ENCODE data around the gene RELB.
"Not testable (repeated sequence)": the region's sequence is repeated elsewhere in the genome, so short reads cannot be mapped to it uniquely, and the experiment has no call there.

Gene RELB

GRCh38 chr19:44986389-44986788 lies 14.9 kb upstream of the RELB start:
- DNase-seq (ENCODE audit: low read depth), result no peak

GRCh38 chr19:44987148-44987675 lies 14.1 kb upstream of the RELB start:
- DNase-seq (ENCODE audit: low read depth), result no peak

DNA sequence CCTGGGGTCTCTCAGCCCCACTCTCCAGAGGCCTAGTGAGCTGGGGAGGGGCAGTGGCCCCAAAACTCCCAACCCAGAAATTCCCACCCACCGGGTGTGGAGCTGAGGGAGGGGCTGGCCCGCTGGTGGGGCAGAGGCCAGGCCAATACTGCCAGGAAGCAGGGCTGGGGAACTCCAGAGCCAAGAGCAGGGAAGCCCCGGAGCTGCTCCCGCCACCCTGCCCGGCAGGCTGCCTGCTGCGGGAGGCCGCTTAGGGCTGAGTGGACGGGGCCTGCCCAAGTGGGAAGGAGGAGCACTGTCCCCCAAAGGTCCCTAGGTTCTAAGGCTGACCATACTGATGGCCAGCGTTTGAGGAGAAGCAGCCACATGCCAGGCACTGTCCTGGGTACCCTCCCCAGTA lies 13.0 kb upstream of the RELB start:
- no peak for DNase-seq (ENCODE audit: low read depth)

- peak; percentile 51 for DNase-seq (ENCODE audit: low read depth)
Observed at GRCh38 chr19:44988896-44989556, 12.2 kb upstream of the RELB start.

DNA sequence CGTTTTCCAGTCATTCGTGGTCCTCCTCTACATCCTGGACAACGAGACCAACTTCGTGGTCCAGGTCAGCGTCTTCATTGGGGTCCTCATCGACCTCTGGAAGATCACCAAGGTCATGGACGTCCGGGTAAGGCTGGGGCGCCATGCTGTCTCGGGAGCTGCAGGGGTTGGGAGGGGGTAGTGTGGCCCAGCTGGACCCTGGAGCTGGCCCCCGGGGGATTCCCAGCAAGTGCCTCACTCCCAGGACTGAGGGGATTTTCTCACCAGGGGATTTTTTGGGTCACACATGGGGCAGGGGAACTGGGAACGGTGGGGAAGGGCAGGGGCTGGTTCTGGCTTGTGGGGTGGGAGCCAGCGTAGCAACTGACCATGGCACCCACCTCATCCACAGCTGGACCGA lies 10.8 kb upstream of the RELB start:
- no peak for DNase-seq (ENCODE audit: low read depth)

GRCh38 chr19:44990966-44991365 lies 10.3 kb upstream of the RELB start:
- DNase-seq (ENCODE audit: low read depth), result no peak

GRCh38 chr19:44992336-44993163 lies 8.7 kb upstream of the RELB start:
- no peak for DNase-seq (ENCODE audit: low read depth)

GRCh38 chr19:44993526-44993925 lies 7.7 kb upstream of the RELB start:
- DNase-seq (ENCODE audit: low read depth), result no peak

DNA sequence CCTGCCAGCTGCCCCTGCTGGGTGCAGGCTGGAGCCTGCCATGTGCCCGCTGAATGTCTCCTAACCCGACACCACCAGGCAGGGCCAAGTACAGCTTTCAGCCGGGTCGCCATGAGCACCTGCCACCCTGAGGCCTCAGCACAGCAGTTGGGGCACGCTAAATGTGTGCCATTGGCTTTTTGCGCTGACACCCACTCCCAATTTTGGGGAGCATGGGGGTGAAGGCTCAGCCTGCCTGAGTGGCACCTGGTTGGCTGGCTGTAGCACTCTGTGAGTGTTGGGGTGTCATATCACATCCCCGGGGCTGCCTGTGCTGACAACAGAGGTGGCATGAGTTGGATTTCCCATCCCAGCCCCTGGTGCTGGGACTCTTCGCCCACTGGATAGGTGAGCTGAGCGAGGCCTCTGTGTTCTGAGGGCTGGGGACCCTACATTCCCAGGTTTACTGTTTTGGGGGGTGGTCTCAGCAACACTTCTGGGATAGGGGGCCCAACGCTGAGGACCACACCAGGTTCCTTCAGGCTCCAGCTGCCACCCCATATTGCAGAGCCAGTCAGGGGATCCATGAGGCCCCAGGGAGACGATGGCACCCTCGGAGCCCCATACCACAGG lies 7.2 kb upstream of the RELB start:
- DNase-seq (ENCODE audit: low read depth), result no peak

- DNase-seq (ENCODE audit: low read depth), result no peak
Observed at GRCh38 chr19:44998025-44998424, 3.2 kb upstream of the RELB start.

DNA sequence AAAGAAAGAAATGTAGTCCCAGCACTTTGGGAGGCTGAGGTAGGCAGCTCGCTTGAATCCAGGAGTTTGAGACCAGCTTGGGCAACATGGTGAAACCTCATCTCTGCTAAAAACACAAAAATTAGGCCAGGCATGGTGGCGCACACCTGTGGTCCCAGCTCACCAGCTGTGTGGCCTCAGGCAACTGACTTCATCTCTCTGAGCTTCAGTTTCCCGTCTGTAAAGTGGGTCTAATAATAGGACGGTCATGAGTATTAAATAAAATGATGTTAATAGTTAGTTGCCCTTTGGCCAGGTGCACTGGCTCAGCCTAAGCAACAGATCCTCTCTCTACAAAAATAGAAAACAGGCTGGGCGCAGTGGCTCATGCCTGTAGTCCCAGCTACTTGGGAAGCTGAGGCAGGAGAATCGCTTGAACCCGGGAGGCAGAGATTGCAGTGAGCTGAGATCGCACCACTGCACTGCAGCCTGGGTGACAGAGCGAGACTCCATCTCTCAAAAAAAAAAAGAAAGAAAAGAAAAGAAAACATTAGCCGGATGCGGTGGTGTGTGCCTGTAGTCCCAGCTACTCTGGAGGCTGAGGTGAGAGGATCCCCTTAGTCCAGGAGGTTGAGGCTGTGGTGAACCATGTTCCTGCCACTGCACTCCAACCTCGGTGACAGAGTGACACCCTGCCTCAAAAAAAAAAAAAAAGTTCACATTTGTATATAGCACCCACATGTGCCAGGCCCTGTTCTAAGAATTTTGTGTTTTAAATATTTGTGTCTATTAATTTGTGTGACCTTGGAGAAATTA lies 1.9 kb upstream of the RELB start:
- DNase-seq (ENCODE audit: low read depth), result not testable (repeated sequence)

- DNase-seq (ENCODE audit: low read depth), result not testable (repeated sequence)
Observed at GRCh38 chr19:45000665-45001064, 599 bp upstream of the RELB start.

DNA sequence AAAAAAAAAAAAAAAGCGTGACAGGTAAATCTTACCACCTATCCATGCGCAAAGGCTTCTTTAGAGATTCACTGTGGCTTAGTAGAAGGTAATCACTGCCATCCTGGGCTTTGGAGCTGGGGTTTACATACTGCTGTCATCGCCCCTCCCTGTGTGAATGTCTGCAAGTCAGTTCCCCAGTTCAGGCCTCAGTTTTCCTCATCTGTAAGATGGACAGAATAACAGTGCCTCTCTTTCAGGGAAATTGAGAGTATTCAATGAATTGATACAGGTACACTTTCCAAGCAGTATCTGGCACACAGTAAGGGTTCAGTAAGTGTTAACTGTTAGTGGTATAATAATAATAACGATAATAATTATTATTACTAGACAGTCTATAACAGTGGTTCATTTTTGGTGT lies 2.2 kb downstream of the RELB start:
- no peak for DNase-seq (ENCODE audit: low read depth)

DNA sequence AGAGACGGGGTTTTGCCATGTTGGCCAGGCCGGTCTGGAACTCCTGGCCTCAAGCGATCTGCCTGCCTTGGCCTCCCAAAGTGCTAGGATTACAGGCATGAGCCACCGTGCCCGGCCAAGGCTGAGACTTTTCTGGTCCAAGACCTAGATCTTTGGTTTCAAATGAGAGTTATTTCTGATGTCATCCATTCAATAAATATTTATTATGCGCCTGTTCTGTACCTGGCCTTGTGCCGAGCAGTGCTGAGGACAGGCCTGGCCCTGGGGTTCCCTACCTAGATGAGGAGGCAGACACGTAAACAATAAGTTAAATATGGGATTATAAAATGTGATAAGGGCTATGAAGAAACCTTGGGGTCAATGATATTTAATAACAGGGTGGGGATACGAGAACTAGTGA lies 4.5 kb downstream of the RELB start:
- DNase-seq (ENCODE audit: low read depth), result no peak

GRCh38 chr19:45008552-45008951 lies 7.3 kb downstream of the RELB start:
- no peak for DNase-seq (ENCODE audit: low read depth)

- DNase-seq (ENCODE audit: low read depth), result no peak
Observed at GRCh38 chr19:45009625-45010255, 8.5 kb downstream of the RELB start.

DNA sequence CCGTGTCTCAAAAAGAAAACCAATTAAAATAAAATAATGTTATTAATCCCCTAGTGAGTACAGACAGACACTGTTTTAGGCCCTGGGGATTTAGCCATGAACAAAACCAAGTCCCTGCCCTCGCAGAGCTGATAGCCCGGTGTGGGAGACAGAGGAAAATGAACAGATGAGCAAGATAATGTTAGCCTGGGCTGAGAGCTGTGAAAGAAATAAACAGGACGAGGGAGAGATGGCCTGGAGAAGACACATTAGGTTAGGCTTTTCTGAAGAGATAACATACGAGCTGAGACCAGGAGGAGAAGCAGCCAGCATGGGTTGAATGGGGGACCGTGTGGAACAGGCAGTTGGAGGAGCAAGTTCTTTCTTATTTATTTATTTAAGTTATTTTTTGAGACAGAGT lies 9.0 kb downstream of the RELB start:
- DNase-seq (ENCODE audit: low read depth), result no peak

DNA sequence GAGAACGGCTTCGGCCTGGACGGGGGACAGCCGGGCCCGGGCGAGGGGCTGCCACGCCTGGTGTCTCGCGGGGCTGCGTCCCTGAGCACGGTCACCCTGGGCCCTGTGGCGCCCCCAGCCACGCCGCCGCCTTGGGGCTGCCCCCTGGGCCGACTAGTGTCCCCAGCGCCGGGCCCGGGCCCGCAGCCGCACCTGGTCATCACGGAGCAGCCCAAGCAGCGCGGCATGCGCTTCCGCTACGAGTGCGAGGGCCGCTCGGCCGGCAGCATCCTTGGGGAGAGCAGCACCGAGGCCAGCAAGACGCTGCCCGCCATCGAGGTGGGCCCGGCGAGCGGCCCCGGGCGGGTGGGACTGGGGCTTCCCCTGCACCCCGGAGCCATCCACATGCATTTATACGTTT lies 10.7 kb downstream of the RELB start:
- DNase-seq (ENCODE audit: low read depth), result no peak

- peak; percentile 67 for DNase-seq (ENCODE audit: low read depth)
Observed at GRCh38 chr19:45016388-45017314, 15.4 kb downstream of the RELB start.

DNA sequence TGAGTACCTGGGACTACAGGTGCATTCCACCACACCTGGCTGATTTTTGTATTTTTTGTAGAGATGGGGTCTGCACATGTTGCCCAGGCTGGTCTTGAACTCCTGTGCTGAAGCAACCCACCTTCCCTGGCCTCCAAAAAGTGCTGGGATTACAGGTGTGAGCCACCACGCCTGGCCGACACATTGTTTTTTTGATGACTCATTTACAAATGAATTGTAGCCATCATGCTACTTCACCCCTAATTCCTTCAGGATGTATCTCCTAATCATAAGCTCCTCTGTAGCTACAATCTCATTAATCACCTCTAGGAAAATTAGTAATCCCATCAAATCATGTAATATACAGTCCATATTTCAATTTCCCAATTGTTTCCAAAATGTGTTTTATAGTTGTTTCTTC lies 17.9 kb downstream of the RELB start:
- no peak for DNase-seq (ENCODE audit: low read depth)

- DNase-seq (ENCODE audit: low read depth), result no peak
Observed at GRCh38 chr19:45020071-45020470, 18.8 kb downstream of the RELB start.
